ENCODE results near the gene NEU4.
"Not testable (repeated sequence)": the region's sequence is repeated elsewhere in the genome, so short reads cannot be mapped to it uniquely, and the experiment has no call there.

NEU4 gene, protein sequence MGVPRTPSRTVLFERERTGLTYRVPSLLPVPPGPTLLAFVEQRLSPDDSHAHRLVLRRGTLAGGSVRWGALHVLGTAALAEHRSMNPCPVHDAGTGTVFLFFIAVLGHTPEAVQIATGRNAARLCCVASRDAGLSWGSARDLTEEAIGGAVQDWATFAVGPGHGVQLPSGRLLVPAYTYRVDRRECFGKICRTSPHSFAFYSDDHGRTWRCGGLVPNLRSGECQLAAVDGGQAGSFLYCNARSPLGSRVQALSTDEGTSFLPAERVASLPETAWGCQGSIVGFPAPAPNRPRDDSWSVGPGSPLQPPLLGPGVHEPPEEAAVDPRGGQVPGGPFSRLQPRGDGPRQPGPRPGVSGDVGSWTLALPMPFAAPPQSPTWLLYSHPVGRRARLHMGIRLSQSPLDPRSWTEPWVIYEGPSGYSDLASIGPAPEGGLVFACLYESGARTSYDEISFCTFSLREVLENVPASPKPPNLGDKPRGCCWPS

DNA sequence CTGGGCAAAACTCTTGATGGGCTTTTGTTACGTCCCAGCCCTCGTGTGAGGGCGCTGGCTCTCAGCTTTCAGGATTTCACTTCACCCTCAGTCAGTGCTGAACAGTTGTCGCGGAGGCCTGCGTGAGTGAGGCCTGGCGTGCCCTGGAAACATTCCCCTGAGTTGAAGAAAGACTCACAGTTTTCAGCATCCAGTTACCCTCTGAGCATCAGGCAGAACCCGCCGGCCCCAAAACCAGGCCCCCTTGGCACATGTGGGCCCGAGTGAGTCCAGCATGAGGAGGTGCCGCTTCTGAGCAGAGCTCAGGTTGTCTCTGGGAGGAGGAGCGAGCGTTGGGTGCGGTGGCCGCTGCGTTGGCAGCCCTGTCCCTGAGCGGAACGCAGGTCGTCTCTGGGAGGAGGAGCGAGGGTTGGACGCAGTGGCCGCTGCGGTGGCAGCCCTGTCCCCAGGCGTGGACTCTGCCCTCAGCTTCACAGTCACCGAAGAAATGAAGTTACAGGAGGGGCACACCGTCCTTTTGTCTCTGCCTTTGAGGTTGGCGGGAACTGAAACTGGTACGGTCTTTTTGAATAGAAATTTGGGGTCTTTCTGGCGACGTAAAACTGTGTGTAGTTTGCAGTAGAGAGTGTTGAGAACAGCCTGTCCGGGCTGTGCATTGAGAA is at the start of gene NEU4:
NEU4 (plus strand) TSS at position 473 of the 662 bp plus-strand sequence. CDS start 5,292 bp downstream, outside the sequence.
- no peak for DNase-seq

DNA sequence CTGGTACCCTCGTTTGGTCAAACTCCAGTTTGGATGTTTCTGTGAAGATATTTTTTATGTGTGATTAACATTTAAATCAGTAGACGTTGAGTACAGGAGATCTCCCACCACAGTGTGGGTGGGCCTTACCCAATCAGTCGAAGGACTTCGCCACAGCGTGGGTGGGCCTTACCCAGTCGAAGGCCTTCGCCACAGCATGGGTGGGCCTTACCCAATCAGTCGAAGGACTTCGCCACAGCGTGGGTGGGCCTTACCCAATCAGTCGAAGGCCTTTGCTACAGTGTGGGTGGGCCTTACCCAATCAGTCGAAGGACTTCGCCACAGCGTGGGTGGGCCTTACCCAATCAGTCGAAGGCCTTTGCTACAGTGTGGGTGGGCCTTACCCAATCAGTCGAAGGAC is 49.1 kb upstream of the NEU4 start:
- not testable (repeated sequence) for DNase-seq

DNA sequence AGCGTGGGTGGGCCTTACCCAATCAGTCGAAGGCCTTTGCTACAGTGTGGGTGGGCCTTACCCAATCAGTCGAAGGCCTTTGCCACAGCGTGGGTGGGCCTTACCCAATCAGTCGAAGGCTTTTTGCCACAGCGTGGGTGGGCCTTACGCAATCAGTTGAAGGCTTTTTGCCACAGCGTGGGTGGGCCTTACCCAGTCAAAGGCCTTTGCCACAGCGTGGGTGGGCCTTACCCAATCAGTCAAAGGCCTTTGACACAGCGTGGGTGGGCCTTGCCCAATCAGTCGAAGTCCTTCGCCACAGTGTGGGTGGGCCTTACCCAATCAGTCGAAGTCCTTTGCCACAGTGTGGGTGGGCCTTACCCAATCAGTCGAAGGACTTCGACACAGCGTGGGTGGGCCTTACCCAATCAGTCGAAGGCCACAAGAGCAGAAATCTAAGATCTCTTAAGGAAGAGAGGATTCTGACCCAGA is 48.7 kb upstream of the NEU4 start:
- DNase-seq, result no peak

DNA sequence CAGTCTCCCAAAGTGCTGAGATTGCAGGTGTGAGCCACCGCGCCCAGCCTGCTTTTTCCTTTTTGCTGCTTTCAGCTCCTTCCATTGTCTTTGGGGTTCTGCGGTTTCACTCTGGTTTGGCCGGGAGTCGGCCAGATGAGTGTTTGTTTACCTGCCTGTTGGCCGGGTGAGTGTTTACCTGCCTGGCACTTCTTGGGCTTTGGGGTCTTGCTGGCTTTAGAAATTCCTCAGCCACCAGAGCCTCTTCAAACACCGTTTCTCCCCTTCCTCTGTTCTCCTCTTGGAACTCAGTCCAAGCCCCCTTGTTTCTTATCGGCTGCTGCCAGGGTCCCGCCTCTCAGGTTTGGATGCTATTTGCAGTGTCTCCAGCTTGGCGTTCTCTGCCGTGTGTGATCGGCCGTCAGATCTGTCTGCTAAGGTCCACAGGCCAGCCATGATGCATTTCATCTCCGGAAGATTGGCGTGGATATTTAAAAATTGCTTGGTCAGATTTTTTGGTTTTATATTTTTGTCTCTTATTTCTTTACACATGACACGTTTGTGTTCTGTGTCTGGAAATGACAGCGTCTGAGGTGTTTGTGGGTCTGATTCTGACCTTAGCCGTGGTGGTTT is 46.6 kb upstream of the NEU4 start:
- no peak for DNase-seq

GRCh38 chr2:241762933-241763369 is 46.0 kb upstream of the NEU4 start:
- DNase-seq, result no peak

DNA sequence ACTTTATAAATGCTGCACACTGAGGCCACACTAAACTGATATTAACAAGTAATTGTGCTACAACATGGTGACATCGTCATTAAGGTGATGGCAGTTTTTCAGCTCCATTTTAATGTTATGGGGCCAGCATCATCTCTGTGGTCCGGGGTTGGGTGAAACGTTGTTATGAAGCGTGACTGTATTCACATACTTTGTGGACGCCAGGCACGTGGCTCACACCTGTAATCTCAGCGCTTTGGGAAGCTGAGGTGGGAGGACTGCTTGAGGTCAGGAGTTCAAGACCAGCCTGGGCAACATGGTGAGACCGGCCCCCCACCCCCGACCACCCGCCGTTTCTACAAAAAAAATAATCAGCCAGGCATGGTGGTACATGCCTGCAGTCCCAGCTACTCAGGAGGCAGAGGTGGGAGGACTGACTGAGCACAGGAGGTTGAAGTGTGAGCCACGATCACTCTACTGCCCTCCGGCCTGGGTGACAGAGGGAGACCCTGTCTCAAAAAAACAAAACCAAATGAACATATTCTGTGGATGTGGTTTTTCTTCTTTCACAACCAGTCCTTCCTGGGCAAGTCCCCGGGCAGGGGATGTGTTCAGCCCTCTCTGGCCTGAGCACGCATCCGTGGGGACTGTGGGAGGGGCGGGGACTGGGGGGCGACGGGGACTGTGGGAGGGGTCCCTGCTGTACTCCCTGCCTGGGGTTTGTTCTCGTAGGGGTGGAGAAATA is 45.3 kb upstream of the NEU4 start:
- no peak for DNase-seq

DNA sequence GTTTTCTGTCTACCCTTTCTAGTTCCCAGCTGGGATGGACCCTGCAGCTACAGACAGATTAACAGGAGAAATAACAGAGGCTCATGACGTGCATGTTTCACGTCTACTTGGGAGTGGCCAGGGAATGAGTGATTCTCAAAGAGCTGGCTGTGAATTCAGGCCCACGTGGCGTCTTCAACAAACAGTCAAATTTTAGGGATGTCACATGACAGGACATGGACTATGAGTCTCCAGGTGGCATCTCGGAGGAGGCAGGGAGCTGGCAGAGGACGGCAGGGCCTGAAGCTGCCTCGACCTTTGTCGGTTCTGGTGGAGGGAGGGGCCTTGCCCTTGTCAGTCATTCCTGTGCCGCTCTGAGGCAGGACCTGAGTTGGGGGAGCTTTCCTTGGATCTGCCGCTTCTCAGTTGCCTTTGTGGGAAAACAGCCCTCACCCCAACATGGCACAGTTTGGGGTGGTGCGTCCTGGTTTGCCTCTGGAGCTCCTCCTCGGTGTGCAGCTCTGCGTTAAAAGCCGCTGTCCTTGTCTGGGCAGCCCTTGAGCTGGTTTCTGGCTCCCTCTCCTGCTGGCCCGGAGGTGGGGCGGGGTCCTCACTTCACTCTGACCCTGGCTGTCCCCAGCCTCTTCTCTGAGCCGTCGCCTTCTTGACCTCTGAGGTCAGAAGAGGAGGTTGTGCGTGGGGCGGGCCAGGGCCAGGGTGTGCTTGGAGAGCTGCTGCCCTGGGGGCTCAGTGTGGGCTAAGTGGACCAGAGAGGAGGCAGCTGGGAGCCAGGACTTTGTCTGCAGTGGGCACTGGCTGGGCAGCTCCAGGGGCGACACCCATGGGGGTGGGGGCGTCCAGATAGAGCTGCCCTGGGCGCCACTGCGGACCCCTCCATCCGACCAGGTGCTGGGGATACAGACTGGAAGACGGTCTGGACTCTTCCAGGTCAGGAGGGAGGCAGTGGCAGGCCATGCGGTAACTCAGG is 44.4 kb upstream of the NEU4 start:
- no peak for DNase-seq

- no peak for DNase-seq
Measured at GRCh38 chr2:241767464-241768250, 41.3 kb upstream of the NEU4 start.

GRCh38 chr2:241768251-241768711 is 40.7 kb upstream of the NEU4 start:
- no peak for DNase-seq

DNA sequence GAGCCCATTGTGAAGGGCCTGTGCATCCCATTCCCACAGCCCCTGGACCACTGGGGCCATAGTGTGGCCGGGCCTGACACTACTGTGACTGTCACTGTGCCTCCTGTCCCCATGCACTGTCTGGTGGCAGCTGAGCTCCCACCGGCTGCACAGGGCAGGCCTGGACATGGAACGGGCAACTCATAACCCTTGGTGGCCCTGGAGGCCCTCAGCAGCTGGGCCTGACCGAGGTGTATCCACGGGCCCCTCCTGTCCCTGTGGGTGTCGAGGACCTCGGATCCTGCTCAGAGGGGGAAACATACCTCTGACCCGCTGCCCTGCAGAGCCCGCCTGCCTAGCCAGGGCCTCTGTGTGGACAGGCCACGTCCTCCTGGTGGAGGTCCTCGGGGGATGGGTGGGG is 40.1 kb upstream of the NEU4 start:
- DNase-seq, result no peak

GRCh38 chr2:241769819-241770184 is 39.2 kb upstream of the NEU4 start:
- DNase-seq, result no peak

- DNase-seq, result no peak
Measured at GRCh38 chr2:241770185-241770935, 38.6 kb upstream of the NEU4 start.

DNA sequence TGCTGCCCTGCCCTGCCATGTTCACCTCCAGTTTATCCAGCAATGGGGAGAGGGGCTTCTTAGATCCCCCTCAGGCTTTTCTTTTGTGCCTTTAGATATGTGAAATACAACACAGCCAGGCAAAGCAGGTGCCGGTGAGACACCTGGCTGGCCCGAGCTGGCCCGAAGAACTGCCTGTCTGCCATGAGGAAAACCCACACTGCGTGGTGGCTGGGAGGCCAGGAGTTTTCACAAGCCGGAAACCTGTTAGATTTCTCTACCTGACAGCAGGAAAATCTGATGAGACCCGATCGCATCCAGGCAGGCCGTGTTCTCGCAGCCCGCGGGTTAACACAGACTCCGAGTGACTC is 38.1 kb upstream of the NEU4 start:
- DNase-seq, result no peak

- DNase-seq, result peak in 3 of 56 donors; percentile 5 to 40 (median 16)
Measured at GRCh38 chr2:241771286-241772062, 37.5 kb upstream of the NEU4 start.

DNA sequence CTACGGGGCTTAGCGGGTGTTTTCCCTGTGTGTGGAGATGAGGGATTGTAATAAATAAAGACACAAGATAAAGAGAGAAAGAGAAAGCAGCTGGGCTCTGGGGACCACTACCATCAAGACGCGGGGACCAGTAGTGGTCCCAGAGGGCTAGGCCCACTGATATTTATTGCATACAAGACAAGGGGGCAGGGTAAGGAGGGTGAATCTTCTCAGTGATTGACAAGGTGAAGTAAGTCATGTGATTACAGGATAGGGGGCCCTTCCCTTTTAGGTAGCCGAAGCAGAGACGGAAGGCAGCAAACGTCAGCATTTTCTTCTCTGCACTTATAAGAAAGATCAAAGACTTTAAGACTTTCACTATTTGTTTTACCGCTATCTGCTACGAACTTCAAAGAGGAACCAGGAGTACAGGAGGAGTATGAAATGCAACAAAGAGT is 36.9 kb upstream of the NEU4 start:
- DNase-seq, result no peak

DNA sequence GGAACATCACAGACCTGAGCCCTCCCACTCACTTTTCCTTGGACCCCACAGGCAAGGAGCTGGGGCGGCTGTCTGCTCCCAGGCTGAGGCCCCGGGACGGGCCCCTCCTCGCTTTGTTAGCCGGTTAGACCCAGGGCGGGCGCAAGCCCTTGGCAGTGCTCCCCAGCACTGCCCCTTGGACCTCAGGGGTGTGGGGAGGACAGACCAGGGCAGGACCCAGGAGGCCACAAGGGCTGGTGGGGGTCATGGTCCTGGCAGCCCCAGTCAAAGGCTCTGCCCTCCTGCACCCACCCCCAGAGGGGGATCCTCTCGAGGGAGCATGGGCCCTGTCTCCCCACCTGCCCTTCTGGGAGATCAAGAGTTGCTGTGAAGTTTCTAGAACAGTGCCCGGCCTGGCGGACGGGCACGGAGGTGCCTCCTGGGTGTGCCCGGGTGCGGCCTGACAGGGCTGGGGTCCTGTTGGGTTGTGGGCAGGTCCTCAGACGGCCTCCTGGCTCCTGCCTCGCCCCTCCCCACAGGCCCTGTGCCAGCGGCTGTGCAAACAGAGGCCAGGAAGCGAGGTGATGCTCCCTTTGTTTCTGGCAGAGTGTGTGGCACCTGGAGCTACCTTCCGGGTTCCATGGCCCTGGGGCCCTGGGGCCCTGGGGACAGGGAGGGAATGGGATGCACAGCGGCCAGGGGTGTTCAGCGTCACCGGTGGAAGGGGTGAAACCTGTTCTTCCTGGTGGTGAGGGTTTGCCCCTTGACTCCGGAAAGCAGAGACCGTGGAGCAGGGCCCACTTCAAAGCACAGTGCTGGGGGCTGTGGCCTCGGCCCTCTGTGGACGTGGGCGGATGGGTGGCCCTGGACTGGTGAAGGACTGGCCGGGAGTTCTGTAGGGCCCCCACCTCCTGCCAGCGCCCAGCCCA is 35.2 kb upstream of the NEU4 start:
- DNase-seq, result no peak
